ENCODE results near the gene HRCT1.

The HRCT1 gene

GRCh38 chr9:35944173-35944572 is 38.2 kb downstream of the HRCT1 start:
- no peak for DNase-seq (ENCODE audit: low spot score)

GRCh38 chr9:35944841-35945240 is 38.8 kb downstream of the HRCT1 start:
- no peak for DNase-seq (ENCODE audit: low spot score)

- DNase-seq (ENCODE audit: low spot score): peak; percentile 32
Measured at GRCh38 chr9:35945341-35946018, 39.5 kb downstream of the HRCT1 start.

- no peak for DNase-seq (ENCODE audit: low spot score)
Measured at GRCh38 chr9:35948451-35948850, 42.4 kb downstream of the HRCT1 start.

- no peak for DNase-seq (ENCODE audit: low spot score)
Measured at GRCh38 chr9:35948901-35949318, 42.9 kb downstream of the HRCT1 start.

GRCh38 chr9:35951736-35952135 is 45.7 kb downstream of the HRCT1 start:
- no peak for DNase-seq (ENCODE audit: low spot score)

- DNase-seq (ENCODE audit: low spot score): no peak
Measured at GRCh38 chr9:35952526-35953191, 46.7 kb downstream of the HRCT1 start.

GRCh38 chr9:35954942-35955546 is 49.0 kb downstream of the HRCT1 start:
- DNase-seq (ENCODE audit: low spot score): peak; percentile 46

GRCh38 chr9:35956651-35957050 is 50.6 kb downstream of the HRCT1 start:
- no peak for DNase-seq (ENCODE audit: low spot score)

All from hematopoietic multipotent progenitor cell treated with erythropoietin and hydrocortisone succinate and interleukin-3 and kit ligand, for 17 days (in vitro differentiated cells).